H1 (cell line): ENCODE data around the gene RNU11.

Experiments used
- CREB1 ChIP-seq: IDR thresholded peaks from 2 replicates; pipeline ENCODE4 v1.6.1; 2012; ENCODE audit warnings: inconsistent platforms
- FOSL1 ChIP-seq: IDR thresholded peaks from 2 replicates; pipeline ENCODE4 v1.6.1; 2011; ENCODE audit warnings: mild to moderate bottlenecking, low read depth, low read length, moderate library complexity; ENCODE audit not compliant: insufficient read depth
- GABPA ChIP-seq: IDR thresholded peaks from 2 replicates; pipeline ENCODE4 v1.6.1; 2011; ENCODE audit warnings: mild to moderate bottlenecking, low read length, moderate library complexity, borderline replicate concordance; ENCODE audit not compliant: insufficient read depth
- KDM1A ChIP-seq: fragments of 200-600, 300-600 bp; sonication (generic); IDR thresholded peaks from 2 replicates; pipeline ENCODE4 v1.7.1; 2016; ENCODE audit warnings: mild to moderate bottlenecking, low read length, borderline replicate concordance
- TBP ChIP-seq: IDR thresholded peaks from 2 replicates; pipeline ENCODE4 v1.6.1; 2011; ENCODE audit warnings: low read depth, low read length, improper control_type of control experiment
- TF ChIP-seq, protein P1 (sequence below), 3 experiments: IDR thresholded peaks; 1 replicate in 2 of 3; 2 replicates in 1 of 3; pipeline versions ENCODE4 v1.5.1 to v1.6.1; 2011; ENCODE audit warnings: low read length in 3 of 3, mild to moderate bottlenecking in 3 of 3, inconsistent platforms in 2 of 3, low read depth in 1 of 3, moderate library complexity in 1 of 3; ENCODE audit not compliant: insufficient read depth in 1 of 3; ENCODE audit errors: control extremely low read depth in 1 of 3
- TF ChIP-seq, protein P2 (sequence below): IDR thresholded peaks from 2 replicates; pipeline ENCODE4 v1.6.1; 2011; ENCODE audit warnings: low read depth, mild to moderate bottlenecking, low read length; ENCODE audit not compliant: insufficient read depth
- TF ChIP-seq, protein P3 (sequence below): IDR thresholded peaks from 2 replicates; pipeline ENCODE4 v1.6.1; 2012; ENCODE audit warnings: inconsistent platforms

DNA sequence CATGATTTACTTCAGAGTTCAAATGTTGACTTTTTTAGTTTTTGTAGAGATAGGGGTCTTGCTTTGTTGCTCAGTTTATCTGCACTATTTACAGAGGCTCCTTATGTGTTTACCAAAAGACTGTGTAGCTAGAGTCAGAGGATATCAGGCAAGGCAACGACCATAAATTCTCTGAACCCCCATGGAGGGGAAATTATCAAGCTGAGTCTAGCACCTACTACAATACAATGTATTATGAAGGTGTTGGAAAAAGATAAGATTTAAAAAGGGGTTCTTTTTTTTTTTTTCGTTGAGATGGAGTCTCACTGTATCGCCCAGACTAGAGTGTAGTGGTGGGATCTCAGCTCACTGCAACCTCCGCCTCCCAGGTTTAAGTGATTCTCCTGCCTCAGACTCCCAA lies 36.5 kb downstream of the RNU11 start:
- TF ChIP-seq, protein P1, sequence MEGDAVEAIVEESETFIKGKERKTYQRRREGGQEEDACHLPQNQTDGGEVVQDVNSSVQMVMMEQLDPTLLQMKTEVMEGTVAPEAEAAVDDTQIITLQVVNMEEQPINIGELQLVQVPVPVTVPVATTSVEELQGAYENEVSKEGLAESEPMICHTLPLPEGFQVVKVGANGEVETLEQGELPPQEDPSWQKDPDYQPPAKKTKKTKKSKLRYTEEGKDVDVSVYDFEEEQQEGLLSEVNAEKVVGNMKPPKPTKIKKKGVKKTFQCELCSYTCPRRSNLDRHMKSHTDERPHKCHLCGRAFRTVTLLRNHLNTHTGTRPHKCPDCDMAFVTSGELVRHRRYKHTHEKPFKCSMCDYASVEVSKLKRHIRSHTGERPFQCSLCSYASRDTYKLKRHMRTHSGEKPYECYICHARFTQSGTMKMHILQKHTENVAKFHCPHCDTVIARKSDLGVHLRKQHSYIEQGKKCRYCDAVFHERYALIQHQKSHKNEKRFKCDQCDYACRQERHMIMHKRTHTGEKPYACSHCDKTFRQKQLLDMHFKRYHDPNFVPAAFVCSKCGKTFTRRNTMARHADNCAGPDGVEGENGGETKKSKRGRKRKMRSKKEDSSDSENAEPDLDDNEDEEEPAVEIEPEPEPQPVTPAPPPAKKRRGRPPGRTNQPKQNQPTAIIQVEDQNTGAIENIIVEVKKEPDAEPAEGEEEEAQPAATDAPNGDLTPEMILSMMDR (IDR thresholded peaks at IDR 0.05; ENCODE audit: control extremely low read depth in 1 of 3, insufficient read depth in 1 of 3, low read depth in 1 of 3, low read length in 3 of 3), result no peak
- no peak for TF ChIP-seq TBP
- no peak for TF ChIP-seq CREB1
- TF ChIP-seq FOSL1, result no peak
- TF ChIP-seq, protein P2, sequence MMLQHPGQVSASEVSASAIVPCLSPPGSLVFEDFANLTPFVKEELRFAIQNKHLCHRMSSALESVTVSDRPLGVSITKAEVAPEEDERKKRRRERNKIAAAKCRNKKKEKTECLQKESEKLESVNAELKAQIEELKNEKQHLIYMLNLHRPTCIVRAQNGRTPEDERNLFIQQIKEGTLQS, result no peak
- TF ChIP-seq, protein P3, sequence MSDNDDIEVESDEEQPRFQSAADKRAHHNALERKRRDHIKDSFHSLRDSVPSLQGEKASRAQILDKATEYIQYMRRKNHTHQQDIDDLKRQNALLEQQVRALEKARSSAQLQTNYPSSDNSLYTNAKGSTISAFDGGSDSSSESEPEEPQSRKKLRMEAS, result no peak
- no peak for TF ChIP-seq GABPA
- no peak for TF ChIP-seq KDM1A
